DMS53 treated with DMSO at 0.1 percent for 48 hours (cell line): Measurements from ENCODE around the gene LRRC15.

Source experiments
- DNase-seq: peaks from one replicate; lab custom pipeline; 2025; ENCODE audit not compliant: unreplicated experiment; lab: John Stamatoyannopoulos, UW

Gene LRRC15

DNA sequence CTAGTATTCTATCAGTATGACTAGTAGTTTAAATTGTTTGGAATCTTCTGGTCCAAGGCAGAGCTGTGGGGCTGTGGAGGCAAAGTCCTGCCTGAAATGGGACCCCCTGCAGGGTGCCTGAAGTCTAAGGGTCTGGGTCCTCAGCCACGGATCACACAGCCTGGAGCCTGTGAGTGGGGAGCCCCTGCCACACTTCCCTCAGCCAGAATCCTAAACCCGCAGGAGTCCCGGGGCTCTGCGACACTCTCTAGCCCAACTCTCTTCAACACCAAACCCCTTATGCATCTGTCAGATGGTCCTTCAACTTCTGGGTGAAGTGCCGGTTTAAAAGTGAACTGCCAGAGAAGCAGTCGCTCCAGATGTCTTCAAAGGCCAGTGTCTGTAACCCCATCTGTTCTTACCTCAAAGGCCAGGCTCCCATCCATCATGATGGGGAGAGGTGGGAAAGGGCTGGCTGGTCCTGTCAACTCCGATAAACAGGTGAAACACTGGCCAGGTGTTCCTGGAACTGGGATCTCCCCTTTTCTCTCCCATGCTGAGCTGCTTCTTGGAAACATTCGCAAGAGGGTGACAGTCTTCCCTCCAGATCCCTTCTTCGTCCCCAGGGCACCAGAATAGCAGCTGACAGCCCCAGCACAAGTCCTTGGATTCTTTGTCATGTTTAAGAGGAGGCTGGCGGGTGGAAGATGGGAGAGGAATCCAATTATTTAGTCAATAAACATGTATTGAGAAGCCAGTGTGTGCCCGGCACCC is 64.0 kb downstream of the LRRC15 start:
- no peak for DNase-seq
